HG02642 (cell line): ENCODE data around the gene KLHL35.
"Not testable (repeated sequence)": the region's sequence is repeated elsewhere in the genome, so short reads cannot be mapped to it uniquely, and the experiment has no call there.

Experiments
- ATAC-seq: cut with Tn5 transposase; IDR thresholded peaks from one replicate; pipeline ENCODE4 v1.9.1; 2021; ENCODE audit warnings: mild to moderate bottlenecking; ENCODE audit not compliant: unreplicated experiment, poor library complexity

KLHL35 gene

GRCh38 chr11:75400146-75400865, 32.7 kb downstream of the KLHL35 start:
- no peak for ATAC-seq

- peak; percentile 93 for ATAC-seq
Observed at GRCh38 chr11:75399344-75400145, 33.5 kb downstream of the KLHL35 start, which contains the start of gene RPS3. TSS of gene RPS3 (plus strand) at chr11:75399518. CDS start at chr11:75399548, 30 bp downstream.

- ATAC-seq, result peak; percentile 7
Observed at GRCh38 chr11:75398906-75399305, 34.1 kb downstream of the KLHL35 start.

- ATAC-seq, result no peak
Observed at GRCh38 chr11:75394085-75394840, 38.7 kb downstream of the KLHL35 start.

- no peak for ATAC-seq
Observed at GRCh38 chr11:75389925-75390324, 43.1 kb downstream of the KLHL35 start.

GRCh38 chr11:75389276-75389605, 43.8 kb downstream of the KLHL35 start:
- ATAC-seq, result no peak

GRCh38 chr11:75388386-75389275, 44.4 kb downstream of the KLHL35 start:
- peak; percentile 58 for ATAC-seq

GRCh38 chr11:75387736-75388294, 45.2 kb downstream of the KLHL35 start:
- ATAC-seq, result no peak

GRCh38 chr11:75386942-75387630, 45.9 kb downstream of the KLHL35 start:
- ATAC-seq, result no peak

GRCh38 chr11:75384438-75385080, 48.4 kb downstream of the KLHL35 start:
- peak; percentile 52 for ATAC-seq

GRCh38 chr11:75383246-75383645, 49.8 kb downstream of the KLHL35 start:
- ATAC-seq, result no peak

- no peak for ATAC-seq
Observed at GRCh38 chr11:75380716-75381420, 52.1 kb downstream of the KLHL35 start.

- no peak for ATAC-seq
Observed at GRCh38 chr11:75380245-75380644, 52.8 kb downstream of the KLHL35 start.

GRCh38 chr11:75378776-75379175, 54.2 kb downstream of the KLHL35 start:
- not testable (repeated sequence) for ATAC-seq

- no peak for ATAC-seq
Observed at GRCh38 chr11:75376175-75376574, 56.8 kb downstream of the KLHL35 start.

GRCh38 chr11:75375626-75376025, 57.4 kb downstream of the KLHL35 start:
- no peak for ATAC-seq

- no peak for ATAC-seq
Observed at GRCh38 chr11:75374646-75375045, 58.4 kb downstream of the KLHL35 start.

GRCh38 chr11:75373201-75373600, 59.8 kb downstream of the KLHL35 start:
- no peak for ATAC-seq
